GM12801 (cell line): ENCODE results near the gene SCN11A.

Source experiments
- TF ChIP-seq, protein P1 (sequence below): IDR thresholded peaks from one replicate; pipeline ENCODE4 v1.5.1; 2011; ENCODE audit warnings: control low read depth; ENCODE audit not compliant: insufficient read length; ENCODE audit errors: extremely low read depth

Gene SCN11A

DNA sequence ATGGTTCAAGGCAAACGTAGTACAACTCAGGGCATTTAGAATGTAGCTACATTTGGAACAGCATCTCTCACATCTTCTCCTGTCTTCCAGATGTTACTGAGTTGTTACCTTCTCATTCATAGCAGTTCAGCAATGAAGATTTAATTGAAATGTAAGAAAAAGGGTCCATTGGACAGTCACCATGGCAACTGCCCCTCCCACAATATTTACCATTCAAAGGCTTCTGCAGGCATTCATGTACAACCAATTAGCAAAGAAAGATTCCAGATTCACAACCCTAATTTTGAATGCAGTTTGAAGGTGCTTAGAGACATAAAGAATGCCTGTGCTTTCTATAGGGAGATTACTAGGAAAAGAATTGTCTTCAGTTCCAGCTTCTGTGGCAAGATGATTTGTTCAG lies 22.2 kb downstream of the SCN11A start:
- TF ChIP-seq, protein P1, sequence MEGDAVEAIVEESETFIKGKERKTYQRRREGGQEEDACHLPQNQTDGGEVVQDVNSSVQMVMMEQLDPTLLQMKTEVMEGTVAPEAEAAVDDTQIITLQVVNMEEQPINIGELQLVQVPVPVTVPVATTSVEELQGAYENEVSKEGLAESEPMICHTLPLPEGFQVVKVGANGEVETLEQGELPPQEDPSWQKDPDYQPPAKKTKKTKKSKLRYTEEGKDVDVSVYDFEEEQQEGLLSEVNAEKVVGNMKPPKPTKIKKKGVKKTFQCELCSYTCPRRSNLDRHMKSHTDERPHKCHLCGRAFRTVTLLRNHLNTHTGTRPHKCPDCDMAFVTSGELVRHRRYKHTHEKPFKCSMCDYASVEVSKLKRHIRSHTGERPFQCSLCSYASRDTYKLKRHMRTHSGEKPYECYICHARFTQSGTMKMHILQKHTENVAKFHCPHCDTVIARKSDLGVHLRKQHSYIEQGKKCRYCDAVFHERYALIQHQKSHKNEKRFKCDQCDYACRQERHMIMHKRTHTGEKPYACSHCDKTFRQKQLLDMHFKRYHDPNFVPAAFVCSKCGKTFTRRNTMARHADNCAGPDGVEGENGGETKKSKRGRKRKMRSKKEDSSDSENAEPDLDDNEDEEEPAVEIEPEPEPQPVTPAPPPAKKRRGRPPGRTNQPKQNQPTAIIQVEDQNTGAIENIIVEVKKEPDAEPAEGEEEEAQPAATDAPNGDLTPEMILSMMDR: no peak

DNA sequence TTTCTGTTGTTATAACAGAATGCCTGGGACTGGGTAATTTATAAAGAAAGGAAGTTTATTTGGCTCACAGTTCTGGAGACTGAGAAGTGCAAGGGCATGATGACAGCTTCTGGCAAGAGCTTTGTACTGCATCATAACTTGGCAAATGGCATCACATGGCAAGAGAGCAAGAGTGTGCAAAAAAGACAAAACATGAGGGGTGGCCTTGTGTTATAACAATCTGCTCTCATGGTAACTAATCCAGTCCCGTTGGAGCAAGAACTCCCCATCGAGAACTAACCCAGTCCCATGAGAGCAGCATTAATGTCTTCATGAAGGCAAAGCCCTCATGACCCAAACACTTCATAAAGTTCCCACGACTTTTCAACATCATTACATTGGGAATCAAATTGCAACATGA lies 23.2 kb downstream of the SCN11A start:
- TF ChIP-seq, protein P1: no peak

DNA sequence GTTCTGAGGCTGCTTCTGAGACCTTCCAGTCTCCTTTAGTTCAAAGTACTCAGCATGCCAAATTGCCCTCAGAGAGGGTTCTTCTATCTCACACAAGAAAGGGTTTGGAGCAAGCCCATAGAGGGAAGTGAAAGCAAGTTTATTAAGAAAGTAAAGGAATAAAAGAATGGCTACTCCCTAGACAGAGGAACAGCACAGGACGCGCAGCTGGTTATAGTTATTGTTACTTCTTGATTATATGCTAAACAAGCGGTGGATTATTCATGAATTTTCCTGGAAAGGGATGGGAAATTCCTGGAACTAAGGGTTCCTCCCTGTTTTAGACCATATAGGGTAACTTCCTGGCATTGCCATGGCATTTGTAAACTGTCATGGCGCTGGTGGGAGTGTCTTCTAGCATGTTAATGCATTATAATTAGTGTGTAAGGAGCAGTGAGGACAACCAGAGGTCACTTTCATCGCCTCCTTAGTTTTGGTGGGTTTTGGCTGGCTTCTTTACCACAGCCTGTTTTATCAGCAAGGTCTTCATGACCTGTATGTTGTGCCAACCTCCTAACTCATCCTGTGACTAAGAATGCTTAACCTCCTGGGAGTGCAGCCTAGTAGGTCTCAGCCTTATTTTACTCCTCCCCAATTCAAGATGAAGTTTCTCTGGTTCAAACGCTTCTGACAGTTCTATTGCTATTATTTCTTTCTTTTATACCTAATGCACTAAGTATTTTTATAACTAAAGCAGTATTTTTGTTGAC lies 26.3 kb downstream of the SCN11A start:
- TF ChIP-seq, protein P1: no peak

DNA sequence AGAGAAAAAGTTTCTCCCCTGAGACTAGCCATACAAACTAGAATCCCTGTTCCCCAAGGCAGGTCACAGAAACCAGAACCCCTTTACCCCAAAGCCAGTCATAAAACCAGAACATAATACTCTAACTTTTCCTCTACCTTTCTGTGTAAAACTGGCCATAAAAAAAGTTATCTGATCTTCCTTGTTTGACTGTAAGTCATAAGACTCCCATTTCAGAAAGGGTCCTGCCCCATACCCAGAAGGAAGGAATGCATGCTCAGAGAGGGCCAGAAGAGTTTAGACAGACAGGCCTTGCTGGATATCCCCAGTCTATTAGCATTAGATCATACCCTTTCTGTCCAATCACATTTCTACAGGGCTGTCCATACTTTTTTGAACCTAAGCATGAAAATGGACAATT lies 27.2 kb downstream of the SCN11A start:
- TF ChIP-seq, protein P1: no peak

DNA sequence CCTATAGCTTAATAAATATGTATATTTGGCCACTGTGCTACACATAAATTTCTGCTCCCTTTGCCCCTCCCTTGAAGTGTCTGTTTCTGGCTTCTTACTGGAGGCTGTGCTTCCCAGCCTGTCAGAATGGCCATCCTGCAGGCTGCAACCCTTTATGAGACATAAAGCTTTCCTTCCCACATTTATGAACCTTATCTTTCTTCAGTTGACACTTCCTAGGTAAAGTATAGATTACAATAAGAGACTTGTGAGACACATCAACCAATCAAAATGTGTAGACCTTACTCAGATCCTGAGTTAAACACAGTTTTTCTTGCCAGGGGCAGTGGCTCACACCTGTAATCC lies 29.5 kb downstream of the SCN11A start:
- TF ChIP-seq, protein P1: no peak

DNA sequence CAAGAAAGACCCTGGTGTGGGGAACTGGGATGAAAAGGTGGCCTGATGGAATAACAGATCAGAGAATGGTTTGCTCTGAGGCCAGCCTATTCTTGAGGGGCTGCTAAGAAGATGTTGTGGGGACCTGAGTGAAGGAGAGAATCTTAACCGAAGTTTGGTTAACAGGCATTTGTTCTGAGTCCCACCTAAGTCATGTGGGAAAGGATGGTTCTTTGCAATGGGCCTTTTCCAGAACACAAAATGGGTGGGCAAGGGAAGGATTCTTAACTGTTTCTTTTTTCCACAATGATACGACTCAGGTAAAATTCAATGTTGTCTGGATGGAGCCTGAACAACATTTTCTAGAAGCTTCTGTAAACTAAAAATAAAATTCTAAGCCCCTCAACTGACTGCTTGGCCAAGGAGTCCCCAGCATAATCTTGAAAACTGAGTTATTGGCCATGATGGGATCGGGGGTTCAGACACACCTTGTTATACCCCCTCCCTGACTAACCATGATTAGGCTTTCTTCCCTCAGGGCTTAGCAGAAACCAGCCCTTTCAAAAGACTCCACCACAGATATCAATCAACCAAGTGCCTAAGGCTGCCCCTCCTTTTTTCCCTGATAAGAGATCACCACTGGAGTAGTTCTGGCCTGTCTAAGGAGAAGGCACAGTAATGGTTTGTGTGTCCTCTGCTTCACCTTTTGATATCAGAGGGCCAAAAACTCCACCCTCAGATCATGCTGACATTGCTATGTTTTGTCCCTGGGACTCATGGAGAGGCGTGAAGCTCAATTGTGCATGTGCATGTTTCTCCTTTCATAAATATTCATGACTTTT lies 30.1 kb downstream of the SCN11A start:
- TF ChIP-seq, protein P1: no peak

DNA sequence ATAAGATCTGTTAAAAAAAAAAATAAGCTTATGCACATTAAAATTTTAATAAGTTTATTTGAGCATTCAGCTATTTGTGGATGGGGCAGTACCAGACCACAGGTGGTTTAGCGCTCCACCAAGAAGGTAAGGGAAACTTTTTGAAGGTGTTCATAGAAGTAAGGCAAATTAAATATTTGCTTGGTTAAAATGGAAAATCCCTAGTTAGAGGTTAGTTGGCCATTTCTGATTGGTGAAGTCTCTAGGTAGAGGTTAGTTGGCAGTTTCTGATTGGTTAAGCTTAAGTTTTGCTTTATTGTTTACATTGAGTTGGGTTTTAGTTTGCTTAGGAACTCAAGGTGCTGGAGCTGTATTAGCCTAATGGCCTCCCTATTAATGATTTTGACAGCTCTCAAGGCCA lies 30.7 kb downstream of the SCN11A start:
- TF ChIP-seq, protein P1: no peak
